Globus pallidus (tissue), 1 donor: ENCODE results near the gene LIPH.
A peak's percentile ranks its signal among the peaks of the same experiment; 100 is the strongest.

Experiments
- DNase-seq: peaks from one replicate; pipeline ENCODE4 v3.0.0-alpha.2; 2015; ENCODE audit warnings: low spot score

LIPH gene

GRCh38 chr3:185539934-185540333 is 12.5 kb downstream of the LIPH start:
- DNase-seq = no peak

DNA sequence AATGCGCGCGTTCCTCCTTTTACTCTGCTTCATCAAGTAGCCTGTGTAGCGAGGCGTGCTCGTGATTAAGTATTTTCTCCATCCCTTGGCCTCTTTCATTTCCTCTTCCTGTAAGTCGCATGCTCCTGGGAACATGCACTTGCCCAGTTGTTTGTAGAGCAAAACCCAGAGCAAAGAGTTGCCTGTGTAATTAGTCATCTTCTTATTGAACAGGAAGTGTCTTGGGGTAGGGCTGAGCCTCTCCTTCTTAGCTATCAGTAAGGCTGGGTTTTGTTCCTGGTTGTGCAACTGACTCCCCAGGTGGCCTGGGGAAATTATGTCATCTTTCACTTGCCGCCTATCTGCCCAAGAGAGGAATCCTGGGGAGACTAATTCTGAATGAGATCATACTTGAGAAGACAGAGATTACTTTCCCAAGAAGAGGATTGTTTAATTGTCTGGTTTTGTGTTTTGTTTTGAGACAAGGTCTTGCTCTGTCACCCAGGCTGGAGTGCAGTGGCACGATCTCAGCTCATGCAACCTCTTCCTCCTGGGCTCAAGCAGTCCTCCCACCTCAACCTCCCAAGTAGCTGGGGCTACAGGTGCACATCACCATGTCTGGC is 14.9 kb downstream of the LIPH start:
- no peak for DNase-seq

DNA sequence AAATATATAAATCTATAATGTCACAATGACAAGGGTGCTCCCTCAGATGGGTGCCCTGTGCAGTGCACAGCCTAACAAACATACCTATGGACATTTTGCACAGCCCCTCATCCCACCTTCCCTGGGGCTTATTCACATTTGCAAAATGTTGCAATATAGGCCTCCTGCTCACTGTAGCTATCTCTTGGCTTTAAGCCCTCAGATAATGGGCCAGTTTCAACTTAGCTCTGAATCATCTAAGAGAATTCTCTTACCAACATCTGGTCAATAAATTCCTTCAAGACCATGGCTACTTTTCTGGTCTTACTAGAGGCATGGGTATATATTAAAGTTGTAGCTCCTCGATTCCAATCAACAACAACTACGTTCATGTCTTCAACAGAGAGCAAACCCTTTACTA is 17.9 kb downstream of the LIPH start:
- no peak for DNase-seq

GRCh38 chr3:185532901-185533300 is 19.5 kb downstream of the LIPH start:
- DNase-seq = peak; percentile 49

GRCh38 chr3:185530856-185531255 is 21.5 kb downstream of the LIPH start:
- DNase-seq = no peak

- DNase-seq = no peak
Observed at GRCh38 chr3:185528532-185528931, 23.9 kb downstream of the LIPH start.

GRCh38 chr3:185527364-185527763 is 25.0 kb downstream of the LIPH start:
- DNase-seq = no peak

- DNase-seq = no peak
Observed at GRCh38 chr3:185526349-185526951, 25.9 kb downstream of the LIPH start.

DNA sequence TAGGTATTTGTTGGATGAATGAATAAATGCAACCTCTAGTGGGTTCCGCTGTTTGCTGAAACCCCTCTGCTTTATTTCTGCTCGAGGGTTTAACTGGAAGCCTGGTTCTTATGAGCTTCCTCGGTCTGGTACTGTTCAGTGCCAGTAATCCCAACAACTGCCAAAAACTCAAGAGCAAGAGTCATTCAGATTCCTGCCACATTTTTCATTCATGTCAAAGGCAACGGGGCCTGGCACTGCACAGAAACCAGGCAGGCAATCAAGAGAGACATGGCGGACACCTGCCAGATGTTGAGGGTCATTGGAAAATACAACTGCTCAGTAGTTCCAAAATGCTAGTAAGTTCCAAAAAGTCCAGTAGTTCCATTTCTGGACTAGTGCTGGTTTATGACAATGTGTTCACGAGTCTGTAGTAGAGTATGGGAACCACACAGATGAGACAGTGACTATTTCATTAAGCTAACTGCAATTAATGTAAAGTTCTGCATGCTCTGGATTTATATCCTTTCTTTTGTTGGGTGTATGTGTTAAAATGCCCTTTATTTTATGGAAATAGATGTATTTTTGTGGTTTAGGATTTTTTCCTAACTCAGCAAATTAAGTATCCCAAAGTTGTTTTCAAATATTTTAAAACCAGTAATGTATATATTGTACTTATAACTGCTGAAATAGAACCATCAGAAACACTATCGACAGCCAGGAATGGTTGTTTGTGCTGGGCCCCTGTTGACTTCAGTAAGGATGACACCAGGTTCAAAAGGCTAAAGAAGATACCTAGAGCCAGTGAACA is 30.8 kb downstream of the LIPH start:
- DNase-seq = no peak

- no peak for DNase-seq
Observed at GRCh38 chr3:185519021-185519420, 33.4 kb downstream of the LIPH start.

DNA sequence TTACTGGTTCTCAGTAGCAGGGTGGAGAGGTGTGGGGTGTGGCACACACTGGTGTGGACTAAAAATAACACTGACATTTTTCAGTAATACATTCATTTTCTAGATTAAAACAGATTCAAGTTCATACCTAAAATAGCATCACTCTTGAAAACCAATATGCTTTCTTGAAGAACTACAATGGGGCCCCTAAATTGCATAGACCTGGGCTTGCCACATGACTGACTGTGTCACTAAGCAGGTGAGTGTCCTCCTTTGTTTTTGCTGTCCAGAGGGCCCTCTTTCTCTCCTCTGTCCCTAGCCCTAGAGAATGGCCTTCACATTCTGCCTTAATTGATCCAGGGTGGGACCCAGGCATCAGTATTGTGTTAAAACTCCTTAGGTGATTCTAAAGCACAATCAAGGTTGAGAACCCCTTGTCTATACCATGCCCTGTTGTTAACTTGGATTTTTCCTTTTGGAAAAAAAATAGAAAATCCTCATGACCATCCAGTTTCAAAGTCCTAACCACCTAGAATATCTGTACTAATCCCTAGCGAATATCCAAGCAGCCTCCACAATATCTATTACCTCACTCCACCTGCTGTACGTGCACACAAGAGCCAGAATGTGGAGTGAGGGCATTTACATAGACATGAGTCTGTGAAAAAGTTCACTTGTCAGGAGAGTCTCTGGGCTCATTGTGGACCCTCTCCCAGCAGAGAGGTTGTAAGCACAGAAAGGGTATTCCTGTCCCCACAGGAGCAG is 34.8 kb downstream of the LIPH start:
- no peak for DNase-seq

GRCh38 chr3:185511711-185512110 is 40.7 kb downstream of the LIPH start:
- DNase-seq = no peak

DNA sequence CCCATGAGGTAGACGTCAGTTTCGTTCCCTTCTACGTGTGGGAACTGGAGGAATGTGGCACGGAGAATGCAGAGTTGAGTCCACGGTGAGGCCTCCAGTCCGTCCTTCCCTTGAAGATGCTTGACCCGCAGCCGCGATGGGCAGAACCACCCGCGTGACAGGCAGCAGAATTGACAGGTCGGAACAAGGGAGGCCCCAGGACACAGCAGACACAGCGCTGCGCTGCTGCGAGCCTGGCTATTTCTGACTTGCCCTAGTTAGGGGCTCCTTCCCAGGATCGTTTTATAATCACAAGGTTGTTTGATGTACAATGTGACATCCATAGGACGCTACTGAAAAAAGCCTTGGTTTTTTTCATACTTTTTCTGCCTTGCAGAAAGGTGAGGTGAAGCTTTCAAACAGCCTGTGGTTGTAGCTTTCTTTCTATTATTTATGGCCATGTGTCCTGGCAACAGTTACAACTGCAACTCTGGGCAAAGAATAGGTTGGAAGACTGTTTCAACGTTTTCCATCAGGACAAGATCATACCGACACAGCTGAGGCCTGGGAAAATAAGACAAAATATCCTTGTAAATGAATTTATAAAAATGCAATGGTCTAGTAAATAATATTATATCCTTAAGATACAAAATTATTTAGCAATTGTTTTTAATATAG is 43.9 kb downstream of the LIPH start:
- DNase-seq = no peak

- DNase-seq = no peak
Observed at GRCh38 chr3:185507883-185508282, 44.5 kb downstream of the LIPH start.

- no peak for DNase-seq
Observed at GRCh38 chr3:185504636-185505035, 47.8 kb downstream of the LIPH start.

DNA sequence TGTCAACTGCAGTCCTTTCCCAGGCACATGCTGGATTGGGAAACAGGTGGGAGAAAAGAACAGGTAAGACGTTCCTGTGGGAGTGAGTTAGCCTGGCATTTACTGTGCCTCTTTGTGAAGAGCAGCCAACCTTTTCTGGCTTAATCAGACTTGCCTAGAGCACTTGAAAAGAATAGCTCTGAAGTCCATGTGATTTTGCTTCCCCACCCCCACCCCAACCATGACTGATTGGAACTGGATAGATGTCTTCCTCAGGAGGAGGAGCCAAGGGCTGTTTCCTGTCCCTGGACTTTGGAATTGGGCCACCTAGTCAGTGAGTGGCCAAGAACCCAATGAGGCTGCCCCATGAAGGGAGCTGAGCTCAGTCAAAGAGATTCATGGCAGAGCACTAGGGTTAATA is 48.9 kb downstream of the LIPH start:
- no peak for DNase-seq

DNA sequence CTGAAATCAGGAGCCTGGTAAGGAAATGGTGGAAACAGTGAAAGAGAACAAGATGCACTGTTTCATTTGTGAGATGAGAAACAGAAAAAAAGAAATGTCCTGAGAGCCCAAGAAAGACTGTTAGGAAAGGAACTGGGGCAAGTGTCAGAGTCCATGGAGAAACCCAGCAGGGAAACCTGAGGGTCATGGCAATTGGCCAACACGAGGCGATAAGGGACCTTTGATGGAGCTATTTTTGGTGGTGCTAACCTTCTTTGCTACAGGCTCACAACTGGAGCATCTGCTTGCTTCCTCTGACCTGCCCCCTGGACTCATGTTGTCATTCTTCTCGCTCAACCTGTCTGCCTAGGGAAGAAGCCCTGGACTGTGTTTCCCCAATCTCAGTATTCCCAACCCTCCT is 49.4 kb downstream of the LIPH start:
- no peak for DNase-seq

DNA sequence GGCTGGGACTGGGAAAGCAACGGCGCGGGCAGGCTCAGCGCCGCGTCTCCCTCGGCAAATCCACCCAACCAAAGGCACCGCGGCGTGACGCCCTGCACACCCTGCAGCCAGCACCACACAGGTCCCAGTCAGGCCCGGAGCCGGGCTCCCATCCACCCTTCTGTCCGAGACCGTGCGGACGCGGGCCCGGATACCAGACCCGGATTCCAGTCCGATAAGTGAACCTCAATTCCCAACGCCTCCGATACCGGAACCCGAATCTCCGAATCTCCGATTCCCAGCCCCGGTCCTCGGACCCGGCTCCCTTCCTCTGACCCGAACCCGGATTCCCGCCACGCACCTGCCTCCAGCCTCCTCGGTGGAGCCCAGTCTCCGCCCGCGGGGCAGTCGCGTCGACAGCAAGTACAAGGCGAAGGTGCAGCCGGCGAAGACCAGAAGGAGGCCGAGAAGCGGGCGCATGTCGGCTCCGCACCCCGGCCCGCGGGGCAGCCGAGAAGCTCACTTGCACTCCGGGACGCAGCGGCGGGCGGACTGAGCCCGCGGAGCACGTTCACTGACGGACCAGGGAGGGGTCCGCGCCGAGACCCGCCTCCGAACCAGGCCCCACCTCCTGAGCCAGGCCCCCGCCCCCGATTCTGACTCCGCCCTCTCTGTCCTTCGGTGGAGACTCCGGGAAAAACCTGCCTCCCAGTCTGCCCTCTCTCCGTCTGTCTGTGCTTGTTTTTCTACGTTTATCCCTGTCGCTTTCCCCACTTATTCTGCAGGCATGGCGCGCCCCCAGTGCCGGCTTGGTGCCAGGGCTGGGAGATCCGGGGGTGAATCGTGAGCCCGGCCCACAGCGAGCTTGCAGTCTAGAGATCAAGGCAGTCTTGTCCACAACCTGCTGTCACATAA is 53.6 kb downstream of the LIPH start, which contains the start of gene TMEM41A:
TMEM41A (minus strand) TSS at position 533 of the 894 bp plus-strand sequence; CDS start at position 459, 74 bp downstream.
- DNase-seq = peak; percentile 84

DNA sequence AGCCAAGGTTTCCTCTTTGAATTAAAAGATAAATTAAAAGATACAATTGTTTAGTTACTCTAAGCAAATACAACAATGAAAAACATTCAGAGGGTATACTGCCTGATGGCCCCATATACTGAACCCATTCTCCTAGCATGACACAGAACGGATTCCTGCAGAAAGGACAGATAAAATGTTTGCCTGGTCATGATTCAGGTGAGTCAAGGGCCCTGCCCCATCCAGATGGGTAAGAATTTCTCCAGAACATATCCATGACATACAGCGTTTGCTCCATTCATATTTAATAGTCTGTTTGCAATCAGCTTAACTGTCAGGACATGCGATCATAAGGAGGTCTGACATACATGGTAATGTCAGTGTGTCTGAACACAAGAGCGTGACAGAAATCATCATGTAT is 62.1 kb downstream of the LIPH start:
- no peak for DNase-seq

DNA sequence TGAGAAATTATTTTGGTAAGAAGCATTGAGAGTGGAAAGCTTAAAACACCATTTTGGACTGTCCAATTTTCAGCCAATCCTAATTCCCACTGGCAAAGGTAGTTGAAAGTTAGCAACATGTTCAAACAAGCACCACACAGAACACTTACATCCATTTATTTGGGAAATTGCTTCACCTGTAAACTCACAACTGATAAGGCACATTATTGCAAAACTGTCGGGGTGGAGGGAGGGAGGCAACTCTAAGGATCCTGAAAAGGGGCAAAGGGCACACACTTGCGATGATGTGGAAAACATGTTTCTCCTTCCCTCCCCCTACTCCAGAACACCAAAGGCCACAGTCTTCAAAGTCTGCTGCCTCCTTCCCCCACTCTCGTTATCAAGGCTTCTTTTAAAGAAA is 62.9 kb downstream of the LIPH start:
- no peak for DNase-seq

DNA sequence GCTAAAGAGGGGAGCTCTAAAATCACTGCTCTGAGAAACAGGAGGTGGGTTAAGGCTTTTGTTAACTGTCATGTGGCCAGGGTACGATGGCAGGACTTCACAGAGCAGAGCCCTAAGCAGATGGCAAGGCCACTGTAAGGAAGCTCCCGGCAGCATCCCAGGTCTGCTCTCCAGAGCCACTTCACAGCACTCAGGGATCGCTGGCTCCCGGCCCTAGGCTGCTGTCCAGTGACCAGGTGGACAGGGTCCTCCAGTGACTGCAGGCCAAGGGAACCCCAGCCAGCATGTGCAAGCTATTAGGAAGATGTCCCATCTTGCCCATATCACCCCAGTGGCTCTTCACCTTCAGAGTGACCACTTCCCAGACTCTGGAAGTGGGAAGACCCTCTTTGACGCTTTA is 63.9 kb downstream of the LIPH start:
- DNase-seq = no peak
